ENCODE measurements around the gene ATMIN.

- TF ChIP-seq CTCF (IDR thresholded peaks at IDR 0.05) (no peak), PBX3 (IDR thresholded peaks at IDR 0.05) (no peak), SIN3A (IDR thresholded peaks at IDR 0.05; ENCODE audit: borderline replicate concordance, low read depth, low read length) (no peak), JUND (IDR thresholded peaks at IDR 0.05) (0 out of 2 replicates have a peak, but pooled peaks have one; percentile 24), REST (IDR thresholded peaks at IDR 0.05; ENCODE audit: low read depth, low read length) (no peak), USF1 (IDR thresholded peaks at IDR 0.05; ENCODE audit: borderline replicate concordance, low read depth) (no peak), GATA2 (CRISPR knock-in tag; IDR thresholded peaks at IDR 0.05) (no peak), RCOR1 (IDR thresholded peaks at IDR 0.05; ENCODE audit: low read length) (no peak)
These were observed 41.2 kb upstream of the ATMIN start for GRCh38 chr16:80994451-80994850.

All from SK-N-SH (cell line).